Smooth muscle cell (in vitro differentiated cells): Measurements from ENCODE around the gene SARS1. TPM values are rescaled to one million over a fixed set of nuclear protein-coding genes. Genes with fewer than 3 reads are reported as not detected.

Experiments used
- DNase-seq: peaks from one replicate; lab custom pipeline; 2025; ENCODE audit not compliant: unreplicated experiment; lab: John Stamatoyannopoulos, UW
- H2AFZ ChIP-seq: fragments of 200-600 bp; sonication (generic); 2 replicates; pipeline ENCODE4 v1.6.0; 2016; ENCODE audit warnings: antibody characterized with exemption, low read depth, mild to moderate bottlenecking
- H3F3A ChIP-seq: fragments of 200-600 bp; sonication (generic); 2 replicates; pipeline ENCODE4 v1.6.0; 2017; ENCODE audit warnings: antibody characterized with exemption, low read depth
- H3K27ac ChIP-seq: fragments of 200-600 bp; sonication (generic); 2 replicates; pipeline ENCODE4 v1.5.1; 2016; ENCODE audit warnings: low read depth, mild to moderate bottlenecking
- H3K27me3 ChIP-seq: fragments of 200-600 bp; sonication (generic); 2 replicates; pipeline ENCODE4 v1.6.1; 2016; ENCODE audit warnings: low read depth, mild to moderate bottlenecking
- H3K36me3 ChIP-seq: fragments of 200-600 bp; sonication (generic); 2 replicates; pipeline ENCODE4 v1.5.1; 2016; ENCODE audit warnings: low read depth
- H3K4me1 ChIP-seq: fragments of 200-600 bp; sonication (generic); 2 replicates; pipeline ENCODE4 v1.5.1; 2016; ENCODE audit warnings: low read depth
- H3K4me2 ChIP-seq: fragments of 200-600 bp; sonication (generic); 2 replicates; pipeline ENCODE4 v1.6.0; 2016; ENCODE audit warnings: mild to moderate bottlenecking
- H3K4me3 ChIP-seq: fragments of 200-600 bp; sonication (generic); 2 replicates; pipeline ENCODE4 v1.5.1; 2016; ENCODE audit warnings: mild to moderate bottlenecking
- H3K79me2 ChIP-seq: fragments of 200-600 bp; sonication (generic); 2 replicates; pipeline ENCODE4 v1.6.0; 2016; ENCODE audit warnings: low read depth, mild to moderate bottlenecking
- H3K9ac ChIP-seq: fragments of 200-600 bp; sonication (generic); 2 replicates; pipeline ENCODE4 v1.6.0; 2016; ENCODE audit warnings: low read depth
- H3K9me3 ChIP-seq: fragments of 200-600 bp; sonication (generic); replicated peaks from 2 replicates; pipeline ENCODE4 v1.5.1; 2016; ENCODE audit warnings: low read depth
- H4K20me1 ChIP-seq: fragments of 200-600 bp; sonication (generic); 2 replicates; pipeline ENCODE4 v1.6.0; 2016; ENCODE audit warnings: low read depth
- CTCF ChIP-seq: fragments of 200-600 bp; sonication (generic); IDR thresholded peaks from 2 replicates; pipeline ENCODE4 v1.5.1; 2017; ENCODE audit warnings: borderline replicate concordance, mild to moderate bottlenecking, antibody characterized with exemption; ENCODE audit not compliant: insufficient read depth, poor library complexity, severe bottlenecking
- WGBS: methylation state at CpG from one replicate; pipeline ENCODE4 v1.1.7; 2016; ENCODE audit warnings: low lambda C conversion rate; 5-methylcytosine and 5-hydroxymethylcytosine counted together
- polyA plus RNA-seq: library from polyadenylated mRNA; unstranded; fragments of >200 nt; fragmentation: Nextera tagmentation; extraction: Ambion mirVana; gene quantifications from 2 replicates; pipeline ENCODE4 v1.2.1, GENCODE V29; 2016
- total RNA-seq: library from RNA; depleted of rRNA; stranded (reverse); fragments of >200 nt; gene quantifications from 2 replicates; pipeline ENCODE4 v1.2.3, GENCODE V29; 2014

SARS1 gene
- total and polyA plus RNA-seq, 2 experiments from 2014 or later: 157 to 176 TPM

- Histone ChIP-seq H3K27ac (no peak overlapping the region), H3K79me2 (peaks cover 34% of the 10 kb centered on the region), H3K4me1 (peaks cover 27% of the 10 kb centered on the region), H3K4me2 (no peak overlapping the region), H3K9ac (no peak overlapping the region), H3K4me3 (no peak overlapping the region), H3K36me3 (peaks cover 18% of the 10 kb centered on the region), H4K20me1 (peaks cover 48% of the 10 kb centered on the region), H3K27me3 (no peaks in the 10 kb centered on the region), H3K9me3 (no peaks in the 10 kb centered on the region), H3F3A (peaks cover 1% of the 10 kb centered on the region), H2AFZ (no peak overlapping the region)
- WGBS: 73% methylated on average over 13 of the region's 13 CpGs
- no peak for DNase-seq
- TF ChIP-seq CTCF: no peak
Observed at GRCh38 chr1:109229531-109230127, 15.9 kb downstream of the SARS1 start.

DNA sequence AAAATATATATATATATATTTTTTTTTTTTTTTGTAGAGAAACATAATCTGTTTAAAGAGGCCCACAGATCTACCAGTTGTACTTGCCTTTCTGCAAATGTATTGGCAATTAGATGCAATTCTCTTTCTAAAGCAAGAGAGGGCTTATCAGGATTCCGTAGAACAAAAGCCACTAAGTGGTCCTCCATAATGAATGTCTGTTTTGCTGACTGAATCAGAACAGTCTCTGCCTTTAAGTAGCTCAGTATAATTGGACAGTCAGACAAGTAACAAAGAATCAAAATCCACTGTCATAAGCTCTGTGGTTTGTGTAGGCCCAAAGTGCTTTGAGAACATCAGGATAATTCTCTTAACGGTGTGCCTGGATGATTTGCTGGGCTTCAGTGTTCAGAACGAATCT is 17.3 kb downstream of the SARS1 start:
- Histone ChIP-seq H3K4me1 (peaks cover 27% of the 10 kb centered on the region), H3K36me3 (peaks cover 22% of the 10 kb centered on the region)
- 79% methylated on average over 3 of the region's 3 CpGs for WGBS

DNA sequence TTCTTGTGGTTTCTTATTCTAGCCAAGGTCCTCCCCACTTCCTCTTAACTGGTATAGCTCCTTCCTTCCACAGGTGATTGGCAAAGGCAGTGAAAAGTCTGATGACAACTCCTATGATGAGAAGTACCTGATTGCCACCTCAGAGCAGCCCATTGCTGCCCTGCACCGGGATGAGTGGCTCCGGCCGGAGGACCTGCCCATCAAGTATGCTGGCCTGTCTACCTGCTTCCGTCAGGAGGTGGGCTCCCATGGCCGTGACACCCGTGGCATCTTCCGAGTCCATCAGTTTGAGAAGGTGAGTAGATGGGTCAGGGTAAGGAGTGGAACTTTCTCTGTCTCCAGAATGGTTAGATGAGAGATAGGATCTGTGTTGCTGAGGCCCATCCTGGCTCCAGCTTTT is 21.4 kb downstream of the SARS1 start:
- no peak overlapping the region for H3K4me3 ChIP-seq
- H3F3A ChIP-seq: peaks cover 20% of the 10 kb centered on the region
- peaks cover 12% of the 10 kb centered on the region for H4K20me1 ChIP-seq
- no peak overlapping the region for H3K4me2 ChIP-seq
- no peaks in the 10 kb centered on the region for H3K9me3 ChIP-seq
- H3K27me3 ChIP-seq: no peaks in the 10 kb centered on the region
- H3K79me2 ChIP-seq: no peaks in the 10 kb centered on the region
- H3K9ac ChIP-seq: no peak overlapping the region
- no peak overlapping the region for H3K27ac ChIP-seq
- DNase-seq: no peak
- H2AFZ ChIP-seq: no peak overlapping the region
- peaks cover 22% of the 10 kb centered on the region for H3K4me1 ChIP-seq
- WGBS: 92% methylated on average over 7 of the region's 7 CpGs
- H3K36me3 ChIP-seq: peaks cover 23% of the 10 kb centered on the region
- TF ChIP-seq CTCF: no peak

More for the DNA sequence above, 17.3 kb downstream of the SARS1 start:
- H3K9me3 ChIP-seq: no peaks in the 10 kb centered on the region
- H3K4me2 ChIP-seq: no peak overlapping the region
- H3K27ac ChIP-seq: no peak overlapping the region
- DNase-seq: no peak
- H3K79me2 ChIP-seq: peaks cover 22% of the 10 kb centered on the region
- peaks cover 41% of the 10 kb centered on the region for H4K20me1 ChIP-seq
- H3K4me3 ChIP-seq: no peak overlapping the region
- no peaks in the 10 kb centered on the region for H3K27me3 ChIP-seq
- H3F3A ChIP-seq: peaks cover 7% of the 10 kb centered on the region
- no peak overlapping the region for H3K9ac ChIP-seq
- no peak overlapping the region for H2AFZ ChIP-seq
- TF ChIP-seq CTCF: no peak

DNA sequence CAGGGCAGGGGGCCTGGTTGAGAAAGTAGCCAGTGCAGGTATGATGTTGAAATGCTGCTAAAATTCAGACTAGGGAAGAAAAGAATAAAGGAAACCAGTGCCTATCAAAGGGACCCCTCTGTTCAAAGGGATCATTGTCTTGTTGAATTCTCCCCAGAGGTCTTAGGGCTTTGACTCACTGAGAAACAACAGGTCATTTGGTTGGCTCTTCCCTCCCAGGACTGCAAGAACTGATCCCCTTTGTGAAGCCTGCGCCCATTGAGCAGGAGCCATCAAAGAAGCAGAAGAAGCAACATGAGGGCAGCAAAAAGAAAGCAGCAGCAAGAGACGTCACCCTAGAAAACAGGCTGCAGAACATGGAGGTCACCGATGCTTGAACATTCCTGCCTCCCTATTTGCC is 23.8 kb downstream of the SARS1 start:
- H3K27ac ChIP-seq: no peak overlapping the region
- no peak overlapping the region for H2AFZ ChIP-seq
- TF ChIP-seq CTCF: no peak
- peaks cover 23% of the 10 kb centered on the region for H3K36me3 ChIP-seq
- no peaks in the 10 kb centered on the region for H3K9me3 ChIP-seq
- H3F3A ChIP-seq: peaks cover 20% of the 10 kb centered on the region
- no peak overlapping the region for H3K4me3 ChIP-seq
- H3K4me2 ChIP-seq: no peak overlapping the region
- peaks cover 21% of the 10 kb centered on the region for H3K4me1 ChIP-seq
- 98% methylated on average over 3 of the region's 3 CpGs for WGBS
- no peaks in the 10 kb centered on the region for H3K79me2 ChIP-seq
- no peak overlapping the region for H3K9ac ChIP-seq
- H4K20me1 ChIP-seq: peaks cover 12% of the 10 kb centered on the region
- no peaks in the 10 kb centered on the region for H3K27me3 ChIP-seq
- DNase-seq: no peak
